Measurements from ENCODE around the gene CCDC27. TPM values are rescaled to one million over a fixed set of nuclear protein-coding genes. Genes with fewer than 3 reads are reported as not detected.

Gene CCDC27
- polyA plus RNA-seq, 1 experiment: not detected

DNA sequence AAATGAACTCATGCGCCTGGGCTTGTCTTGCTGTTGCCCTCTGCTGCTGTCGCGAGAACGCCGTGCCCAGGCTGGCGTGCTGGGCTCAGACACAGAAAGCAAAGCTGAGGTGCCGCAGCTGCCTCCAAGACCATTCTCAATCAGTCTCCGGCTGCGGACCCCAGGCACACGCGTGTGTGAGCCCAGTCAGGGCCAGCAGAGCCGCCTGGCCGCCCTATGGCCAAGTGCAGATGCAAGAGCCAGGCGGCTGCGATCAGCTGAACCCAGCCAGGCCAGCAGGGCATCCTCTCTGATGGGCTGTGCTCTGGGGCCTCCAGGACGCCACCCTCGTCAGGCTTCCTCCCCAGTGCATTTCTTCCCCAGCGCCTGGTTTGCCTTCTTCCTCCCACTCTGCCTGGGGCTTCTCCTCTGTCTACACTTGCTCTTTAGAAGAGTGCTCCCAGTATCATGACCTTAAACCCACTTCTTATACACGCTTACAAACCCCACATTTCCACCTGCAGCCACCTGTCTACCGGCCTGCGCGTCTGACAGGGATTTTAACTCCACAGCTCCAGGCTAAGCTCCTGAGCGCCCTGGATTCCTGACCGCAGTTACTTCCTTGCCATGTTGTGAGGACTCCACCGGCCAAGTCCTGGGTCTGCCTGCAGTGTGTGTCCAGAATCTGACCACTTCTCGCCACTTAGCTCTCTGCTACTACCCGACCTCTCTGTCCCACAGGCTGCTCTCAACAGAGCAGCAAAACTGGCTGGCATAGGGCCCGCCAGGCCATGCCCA lies 65.8 kb downstream of the CCDC27 start:
- no peak overlapping the region for H3K27ac ChIP-seq (ENCODE audit: low read depth, low read length)
- CTCF ChIA-PET: no interaction called here
- TF ChIP-seq, protein P1, sequence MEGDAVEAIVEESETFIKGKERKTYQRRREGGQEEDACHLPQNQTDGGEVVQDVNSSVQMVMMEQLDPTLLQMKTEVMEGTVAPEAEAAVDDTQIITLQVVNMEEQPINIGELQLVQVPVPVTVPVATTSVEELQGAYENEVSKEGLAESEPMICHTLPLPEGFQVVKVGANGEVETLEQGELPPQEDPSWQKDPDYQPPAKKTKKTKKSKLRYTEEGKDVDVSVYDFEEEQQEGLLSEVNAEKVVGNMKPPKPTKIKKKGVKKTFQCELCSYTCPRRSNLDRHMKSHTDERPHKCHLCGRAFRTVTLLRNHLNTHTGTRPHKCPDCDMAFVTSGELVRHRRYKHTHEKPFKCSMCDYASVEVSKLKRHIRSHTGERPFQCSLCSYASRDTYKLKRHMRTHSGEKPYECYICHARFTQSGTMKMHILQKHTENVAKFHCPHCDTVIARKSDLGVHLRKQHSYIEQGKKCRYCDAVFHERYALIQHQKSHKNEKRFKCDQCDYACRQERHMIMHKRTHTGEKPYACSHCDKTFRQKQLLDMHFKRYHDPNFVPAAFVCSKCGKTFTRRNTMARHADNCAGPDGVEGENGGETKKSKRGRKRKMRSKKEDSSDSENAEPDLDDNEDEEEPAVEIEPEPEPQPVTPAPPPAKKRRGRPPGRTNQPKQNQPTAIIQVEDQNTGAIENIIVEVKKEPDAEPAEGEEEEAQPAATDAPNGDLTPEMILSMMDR (IDR thresholded peaks at IDR 0.05; ENCODE audit: low read depth, low read length): no peak
- no peaks in the 10 kb centered on the region for H3K27me3 ChIP-seq (ENCODE audit: control insufficient read depth, insufficient read depth, low read length)
- H3K4me3 ChIP-seq (ENCODE audit: low read depth, low read length): no peak overlapping the region
- no peak for DNase-seq (ENCODE audit: low read depth, low spot score)
- H3K9me3 ChIP-seq (ENCODE audit: control insufficient read depth, insufficient read depth, low read length): no peaks in the 10 kb centered on the region; the same call in 1 of the 2 replicates
- POLR2A ChIA-PET: no interaction called here

DNA sequence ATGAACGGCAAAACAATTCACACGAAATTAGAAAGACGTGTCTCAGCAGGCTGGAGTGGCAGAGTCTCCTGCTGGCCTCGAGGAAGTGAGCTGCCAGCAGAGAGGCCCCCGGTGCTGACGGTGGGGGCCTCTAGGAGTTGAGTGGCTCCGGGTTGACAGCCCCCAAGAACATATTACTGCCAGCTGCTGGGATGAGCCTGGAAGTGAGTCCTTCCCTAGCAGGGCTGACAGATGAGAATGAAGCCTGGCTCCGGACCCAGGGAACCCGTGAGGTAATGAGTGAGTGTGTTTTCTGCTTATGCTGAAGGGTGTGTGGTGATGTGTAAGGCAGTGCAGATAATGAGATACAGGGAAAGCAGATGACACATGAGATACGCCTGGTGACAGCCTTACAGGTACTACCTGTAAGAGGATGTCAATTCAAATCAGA lies 67.5 kb downstream of the CCDC27 start:
- H3K4me3 ChIP-seq (ENCODE audit: low read depth, low read length): no peak overlapping the region
- ChIA-PET POLR2A (no interaction called here), CTCF (no interaction called here)
- no peak overlapping the region for H3K27ac ChIP-seq (ENCODE audit: low read depth, low read length)
- H3K27me3 ChIP-seq (ENCODE audit: control insufficient read depth, insufficient read depth, low read length): no peaks in the 10 kb centered on the region
- H3K9me3 ChIP-seq (ENCODE audit: control insufficient read depth, insufficient read depth, low read length): no peaks in the 10 kb centered on the region; the same call in 1 of the 2 replicates
- no peak for DNase-seq (ENCODE audit: low read depth, low spot score)
- TF ChIP-seq, protein P1 (IDR thresholded peaks at IDR 0.05; ENCODE audit: low read depth, low read length): no peak

DNA sequence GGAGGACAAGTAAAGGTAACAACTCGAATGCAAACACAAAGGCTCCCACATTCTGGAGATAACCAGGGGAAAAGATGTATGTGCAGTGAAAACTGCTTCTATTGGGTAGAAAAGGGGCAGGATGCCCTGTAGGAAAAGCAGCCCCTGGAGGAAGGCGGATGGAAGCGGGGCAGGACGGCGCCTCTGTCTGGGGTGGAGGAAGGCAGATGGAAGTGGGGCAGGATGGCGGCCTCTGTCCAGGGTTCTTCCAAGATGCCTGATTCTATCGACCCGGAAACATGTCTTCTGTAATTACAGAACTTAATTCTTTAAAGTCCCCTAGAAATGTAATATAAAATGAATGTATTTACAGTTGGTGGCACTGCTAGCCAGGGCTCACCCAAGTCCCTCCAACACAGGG lies 68.1 kb downstream of the CCDC27 start:
- ChIA-PET CTCF (no interaction called here), POLR2A (no interaction called here)
- Histone ChIP-seq H3K27me3 (ENCODE audit: control insufficient read depth, insufficient read depth, low read length) (no peaks in the 10 kb centered on the region), H3K27ac (ENCODE audit: low read depth, low read length) (peak overlapping the region; percentile 21), H3K9me3 (ENCODE audit: control insufficient read depth, insufficient read depth, low read length) (no peaks in the 10 kb centered on the region), H3K4me3 (ENCODE audit: low read depth, low read length) (no peak overlapping the region)
- no peak for DNase-seq (ENCODE audit: low read depth, low spot score)
- TF ChIP-seq, protein P1 (IDR thresholded peaks at IDR 0.05; ENCODE audit: low read depth, low read length): no peak

DNA sequence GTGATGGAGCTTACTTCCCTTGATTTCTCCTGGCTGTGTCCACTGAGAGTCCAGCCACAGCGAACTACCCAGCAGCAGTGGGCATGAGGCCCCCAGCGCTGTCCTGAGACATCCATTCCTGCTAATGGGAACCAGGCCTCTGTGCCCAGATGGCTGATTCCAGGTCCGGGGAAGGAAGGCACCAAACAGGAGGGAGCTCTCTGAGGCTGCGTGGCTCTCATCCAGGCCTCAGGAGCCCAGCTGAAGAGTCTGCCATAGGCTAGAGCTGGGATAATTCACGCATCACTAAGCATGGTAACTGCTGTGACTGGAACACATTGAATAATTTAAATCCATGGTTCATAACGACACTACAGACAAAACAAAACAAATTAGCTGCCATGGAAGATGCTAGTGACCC lies 68.8 kb downstream of the CCDC27 start:
- Histone ChIP-seq H3K9me3 (ENCODE audit: control insufficient read depth, insufficient read depth, low read length) (no peaks in the 10 kb centered on the region), H3K27ac (ENCODE audit: low read depth, low read length) (no peak overlapping the region), H3K4me3 (ENCODE audit: low read depth, low read length) (no peak overlapping the region), H3K27me3 (ENCODE audit: control insufficient read depth, insufficient read depth, low read length) (no peaks in the 10 kb centered on the region)
- TF ChIP-seq, protein P1 (IDR thresholded peaks at IDR 0.05; ENCODE audit: low read depth, low read length): no peak
- CTCF ChIA-PET: interaction anchor here (1.5 kb wide), 1 partner anchor 96 kb away, joined by 4 read pairs; no protein-coding TSS in a partner anchor
- POLR2A ChIA-PET: no interaction called here
- DNase-seq (ENCODE audit: low read depth, low spot score): no peak

Small RNA genes within 50 kb of the gene (small RNA-seq; reads per million reads assigned to genes)
- gene RF02197 (ENCODE audit: insufficient read length, low read depth): not detected
- gene RN7SL574P (ENCODE audit: insufficient read length, low read depth): not detected

Other genes starting within 250 kb of the CCDC27 start
- gene MEGF6, start 140.9 kb upstream of the CCDC27 start, polyA plus RNA-seq (2011; rRNA removed): 0.45 and 0.65 TPM in 2 replicates
- 44.2 and 45.1 TPM in 2 replicates for gene TPRG1L, start 127.4 kb upstream of the CCDC27 start, polyA plus RNA-seq (2011; rRNA removed)
- gene WRAP73, start 102.3 kb upstream of the CCDC27 start, polyA plus RNA-seq (2011; rRNA removed): 14.1 and 16.7 TPM in 2 replicates
- gene TP73, start 99.9 kb upstream of the CCDC27 start, polyA plus RNA-seq (2011; rRNA removed): not detected in 2 replicates
- 1.1 and 2.5 TPM in 2 replicates for gene SMIM1, start 20.3 kb downstream of the CCDC27 start, polyA plus RNA-seq (2011; rRNA removed)
- 28.7 and 37.1 TPM in 2 replicates for gene LRRC47, start 44.0 kb downstream of the CCDC27 start, polyA plus RNA-seq (2011; rRNA removed)
- 29.0 and 38.4 TPM in 2 replicates for gene CEP104, start 104.8 kb downstream of the CCDC27 start, polyA plus RNA-seq (2011; rRNA removed)
- 6.9 TPM in 2 replicates for gene DFFB, start 105.0 kb downstream of the CCDC27 start, polyA plus RNA-seq (2011; rRNA removed)
- gene C1orf174, start 147.8 kb downstream of the CCDC27 start, polyA plus RNA-seq (2011; rRNA removed): 19.4 and 20.7 TPM in 2 replicates